DMS 273 treated with DMSO at 0.1 percent for 48 hours (cell line): ENCODE results near the gene HOXD10.

ENCODE experiments used
- DNase-seq: peaks from one replicate; lab custom pipeline; 2025; lab: John Stamatoyannopoulos, UW

Gene HOXD10

DNA sequence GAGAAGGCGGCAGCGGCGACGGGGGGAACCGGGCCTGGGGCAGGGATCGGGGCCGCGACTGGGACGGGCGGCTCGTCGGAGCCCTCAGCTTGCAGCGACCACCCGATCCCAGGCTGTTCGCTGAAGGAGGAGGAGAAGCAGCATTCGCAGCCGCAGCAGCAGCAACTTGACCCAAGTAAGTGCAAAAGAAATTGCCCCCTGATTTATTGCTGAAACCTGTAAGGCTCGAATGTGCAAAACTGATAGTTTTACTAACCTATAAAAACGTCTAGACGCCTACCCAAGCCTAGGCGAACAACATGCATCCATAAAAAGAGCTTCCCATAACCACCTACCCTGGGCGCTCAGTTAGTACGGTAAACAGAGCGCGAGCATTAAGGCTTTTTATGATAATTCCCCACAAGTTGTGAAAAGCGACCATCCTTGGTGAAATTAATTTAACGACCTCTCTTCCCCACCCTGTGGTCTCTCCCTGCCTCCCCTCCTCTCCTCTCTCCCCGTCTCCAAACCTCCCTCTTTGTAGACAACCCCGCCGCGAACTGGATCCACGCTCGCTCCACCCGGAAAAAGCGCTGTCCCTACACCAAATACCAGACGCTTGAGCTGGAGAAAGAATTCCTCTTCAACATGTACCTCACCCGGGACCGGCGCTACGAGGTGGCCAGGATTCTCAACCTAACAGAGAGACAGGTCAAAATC is 7.0 kb downstream of the HOXD10 start:
- no peak for DNase-seq

DNA sequence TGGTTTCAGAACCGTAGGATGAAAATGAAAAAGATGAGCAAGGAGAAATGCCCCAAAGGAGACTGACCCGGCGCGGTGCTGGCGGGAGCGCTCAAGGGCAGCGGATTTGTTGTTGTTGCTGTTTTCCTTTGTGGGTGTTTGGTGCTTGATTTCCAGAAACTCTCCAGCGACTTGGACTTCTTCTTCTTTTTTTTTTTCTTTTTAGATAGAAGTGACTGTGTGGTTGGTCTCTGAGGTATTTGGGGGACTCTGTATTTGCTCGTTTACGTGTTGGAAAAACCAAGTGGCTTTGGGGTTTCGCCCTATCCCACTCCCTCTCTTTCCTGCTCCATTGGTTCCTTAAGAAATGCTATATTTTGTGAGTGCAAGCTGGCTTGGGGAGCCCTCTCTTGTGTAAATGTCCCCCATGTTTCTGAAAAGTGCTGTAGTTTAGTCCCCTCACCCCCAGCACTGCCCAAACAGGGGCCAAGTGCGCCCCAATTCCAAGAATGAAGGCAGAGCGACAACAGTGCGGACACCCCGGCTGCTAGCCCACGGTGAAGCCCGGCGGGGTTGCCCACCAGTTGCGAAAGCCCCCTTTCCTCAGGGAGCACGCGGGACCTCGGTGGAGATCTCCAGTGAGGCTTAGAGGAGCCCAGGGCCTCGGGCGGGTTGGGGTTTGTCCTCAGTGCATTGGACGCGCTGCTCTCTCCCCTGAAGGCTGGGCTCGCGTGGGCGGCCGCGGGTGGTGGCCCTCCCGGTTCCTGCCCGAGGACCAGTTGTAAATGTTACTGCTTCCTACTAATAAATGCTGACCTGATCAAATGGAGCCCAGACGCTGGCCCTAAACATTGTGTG is 7.8 kb downstream of the HOXD10 start:
- no peak for DNase-seq

DNA sequence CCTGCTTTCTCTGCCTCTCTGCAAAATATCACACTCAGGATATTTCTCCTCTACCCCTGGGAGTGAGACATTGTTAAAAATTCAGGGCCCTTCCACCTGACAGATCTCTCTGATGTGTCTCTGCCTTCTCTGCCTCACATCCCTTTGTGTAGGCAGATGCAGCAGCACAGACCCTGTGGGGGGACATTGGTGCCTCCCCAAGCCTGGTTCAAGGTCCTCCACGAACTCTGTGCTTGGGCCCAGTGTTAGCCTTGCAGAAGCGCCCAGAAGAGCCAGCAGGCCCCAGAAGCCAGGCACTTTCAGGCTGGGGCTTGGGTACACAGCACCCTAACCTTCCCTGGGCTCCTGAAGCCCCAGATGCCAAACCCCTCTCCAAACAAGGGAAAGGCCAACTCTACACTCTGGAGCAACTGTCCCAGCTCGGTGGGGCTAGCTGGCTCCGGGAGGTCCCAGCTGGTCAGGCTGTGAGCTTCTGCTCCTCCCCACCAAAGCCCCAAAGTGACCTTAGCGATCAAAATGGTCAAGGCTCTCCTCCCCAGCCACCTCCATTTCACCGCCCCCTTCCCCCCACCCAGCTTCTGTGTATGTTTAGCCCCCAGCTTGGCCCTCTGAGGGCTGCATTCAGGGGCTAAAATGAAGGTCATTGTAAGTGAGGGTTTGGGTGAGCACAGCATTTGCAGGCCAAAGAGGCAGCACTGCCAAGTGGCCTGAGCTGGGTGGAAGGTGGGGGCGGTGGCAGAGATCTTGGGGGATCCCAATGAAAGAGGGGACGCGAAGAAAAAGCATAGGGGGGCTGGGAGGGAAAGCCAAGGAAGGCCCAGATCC is 8.6 kb downstream of the HOXD10 start:
- DNase-seq, result no peak

- DNase-seq, result no peak
These were observed 9.1 kb downstream of the HOXD10 start for GRCh38 chr2:176125772-176126054.

DNA sequence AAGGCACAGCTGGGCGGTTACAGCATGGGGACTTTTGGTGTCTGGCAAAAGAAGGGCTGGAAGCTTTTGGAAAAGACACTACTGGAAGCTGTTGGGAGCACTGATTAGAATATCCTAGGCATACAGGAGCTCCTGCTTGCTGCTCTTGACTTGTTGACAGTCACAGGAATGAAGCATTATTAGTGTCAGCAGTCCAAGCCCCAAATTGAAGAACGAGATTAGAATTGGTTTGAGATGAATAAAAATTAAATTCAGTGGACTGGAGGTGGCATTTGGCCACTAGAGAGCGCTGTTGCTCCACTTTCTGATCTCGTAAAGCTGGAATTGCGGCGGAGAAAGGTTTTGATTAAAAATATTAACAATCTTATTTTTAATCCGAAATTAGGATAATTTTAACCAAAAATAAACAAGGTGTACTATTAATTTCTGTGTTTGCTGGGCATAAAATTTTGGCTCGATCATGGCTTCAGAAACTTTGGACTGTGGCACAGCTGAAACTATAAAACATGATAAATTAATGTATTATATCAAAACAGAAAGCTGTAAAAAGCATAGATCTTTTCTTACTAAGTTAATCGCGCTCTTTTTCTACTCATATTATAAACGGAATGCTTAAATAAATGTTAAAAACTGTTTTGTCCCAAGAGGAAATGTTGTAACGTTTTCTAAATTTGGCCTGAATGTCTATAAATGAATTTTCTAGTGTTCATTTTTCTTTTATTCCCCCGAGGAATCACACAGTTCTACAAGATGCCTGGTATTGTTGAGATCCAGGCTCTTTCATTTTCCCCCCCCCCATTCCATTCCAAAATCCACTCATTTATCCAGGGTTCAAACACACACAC is 10.6 kb downstream of the HOXD10 start:
- DNase-seq, result no peak

GRCh38 chr2:176127774-176128072 is 11.1 kb downstream of the HOXD10 start:
- DNase-seq, result no peak

GRCh38 chr2:176128172-176128981 is 11.8 kb downstream of the HOXD10 start:
- no peak for DNase-seq

GRCh38 chr2:176128982-176129796 is 12.6 kb downstream of the HOXD10 start, which contains the start of gene HOXD8:
HOXD8 (plus strand) TSS chr2:176129705; CDS start chr2:176130367, 662 bp downstream.
- DNase-seq, result no peak

DNA sequence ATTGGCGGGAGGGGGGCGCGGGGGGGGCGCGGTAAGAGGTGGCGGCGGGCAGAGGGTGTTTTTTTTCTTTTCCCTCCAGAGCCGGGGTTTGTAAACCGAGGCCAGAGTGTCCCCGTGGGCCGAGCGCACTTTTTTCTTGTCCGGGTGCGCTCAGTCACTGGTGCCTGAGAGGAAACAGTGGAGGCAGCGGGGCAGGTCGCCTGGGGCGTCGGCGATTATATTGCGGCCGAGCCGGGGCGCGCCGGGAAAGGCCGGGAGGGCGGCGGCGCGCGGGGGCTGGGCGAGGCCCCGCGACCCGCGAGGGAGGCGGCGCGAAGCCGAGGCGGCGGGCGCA is 13.2 kb downstream of the HOXD10 start:
- DNase-seq, result no peak

DNA sequence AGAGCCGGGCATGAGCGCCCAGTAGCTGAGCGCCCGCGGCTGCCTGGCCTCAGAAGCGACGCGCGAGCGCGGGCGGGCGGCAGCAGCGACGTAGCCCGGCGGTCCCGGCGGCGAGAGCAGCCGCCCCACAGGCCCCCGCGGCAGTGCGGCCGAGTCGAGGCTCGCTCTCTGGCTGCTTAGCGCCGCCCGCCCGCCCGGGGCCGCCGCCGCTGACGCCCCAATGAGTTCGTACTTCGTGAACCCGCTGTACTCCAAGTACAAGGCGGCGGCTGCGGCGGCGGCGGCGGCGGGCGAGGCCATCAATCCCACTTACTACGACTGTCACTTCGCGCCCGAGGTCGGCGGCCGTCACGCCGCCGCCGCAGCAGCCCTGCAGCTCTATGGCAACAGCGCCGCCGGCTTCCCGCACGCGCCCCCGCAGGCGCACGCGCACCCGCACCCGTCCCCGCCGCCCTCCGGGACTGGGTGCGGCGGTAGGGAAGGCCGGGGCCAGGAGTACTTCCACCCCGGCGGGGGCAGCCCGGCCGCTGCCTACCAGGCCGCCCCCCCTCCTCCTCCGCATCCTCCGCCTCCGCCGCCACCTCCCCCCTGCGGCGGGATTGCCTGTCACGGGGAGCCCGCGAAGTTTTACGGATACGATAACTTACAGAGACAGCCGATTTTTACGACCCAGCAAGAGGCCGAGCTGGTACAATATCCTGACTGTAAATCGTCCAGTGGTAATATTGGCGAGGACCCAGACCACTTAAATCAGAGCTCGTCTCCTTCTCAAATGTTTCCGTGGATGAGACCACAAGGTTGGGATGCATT is 13.8 kb downstream of the HOXD10 start:
- DNase-seq, result no peak

GRCh38 chr2:176130957-176131847 is 14.6 kb downstream of the HOXD10 start:
- DNase-seq, result no peak

- DNase-seq, result no peak
These were observed 15.2 kb downstream of the HOXD10 start for GRCh38 chr2:176131848-176132158.

DNA sequence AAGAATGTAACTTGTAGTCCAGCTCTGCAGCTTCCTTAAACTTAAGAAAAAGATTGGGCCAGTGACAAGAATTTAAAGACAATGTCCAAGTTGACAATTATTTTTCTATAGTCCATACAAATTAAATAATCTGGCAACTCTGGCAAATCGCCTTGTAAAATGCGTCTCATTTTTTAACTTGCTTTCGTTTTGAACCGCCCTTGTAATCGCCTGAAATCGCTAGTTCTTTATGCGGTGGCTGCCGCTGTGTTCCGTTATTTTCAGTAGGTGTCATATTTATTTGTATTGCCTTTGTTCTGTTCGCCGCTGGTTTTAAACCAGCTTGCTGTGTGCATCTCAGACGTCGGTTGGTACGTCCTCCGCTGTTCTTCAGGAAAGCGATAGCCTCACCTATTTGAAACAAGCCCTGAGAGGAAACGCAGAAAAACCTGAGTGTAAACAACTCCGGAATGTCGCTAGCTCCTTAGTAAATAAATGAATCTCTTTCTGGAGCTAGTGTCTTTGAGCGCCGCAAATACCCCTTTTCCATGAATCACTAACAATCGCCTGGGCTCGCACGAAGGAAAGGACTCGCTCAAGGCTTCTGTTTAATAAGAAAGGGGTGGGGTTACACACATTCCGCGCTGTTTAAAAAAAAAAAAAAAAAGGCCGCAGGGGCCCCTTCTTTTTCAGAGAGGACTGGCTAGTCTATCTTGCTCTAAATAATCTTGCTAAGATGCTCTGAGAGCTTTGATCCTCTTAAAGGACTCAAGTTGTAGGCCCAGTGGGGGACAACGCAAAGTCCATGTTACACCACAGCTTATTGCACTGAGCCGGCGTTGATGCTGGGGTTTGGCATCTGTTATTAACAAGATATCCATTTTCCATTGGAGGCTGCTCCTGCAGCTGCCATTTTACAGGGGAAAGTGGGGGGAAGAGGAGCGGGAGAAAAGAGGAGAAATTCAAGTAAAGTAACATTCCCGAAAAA is 15.9 kb downstream of the HOXD10 start:
- DNase-seq, result no peak

DNA sequence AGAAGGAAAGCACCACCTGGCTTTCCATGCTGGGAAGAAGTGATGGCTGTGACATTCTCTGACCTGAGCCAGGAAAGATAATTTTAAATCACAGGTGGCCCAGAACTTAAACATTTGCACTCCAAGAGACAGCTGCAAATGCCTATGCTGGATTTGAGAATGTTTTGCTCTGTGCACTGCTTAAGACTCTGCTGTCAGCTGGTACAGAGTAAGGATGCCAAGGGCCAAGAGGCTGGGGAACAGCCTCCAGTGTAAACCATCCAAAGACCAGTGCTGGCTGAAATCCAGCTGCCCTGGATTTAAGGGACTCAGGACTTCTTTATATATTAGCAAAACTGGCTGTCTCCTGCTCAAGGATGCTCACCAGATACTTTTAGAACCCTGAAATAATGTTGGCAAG is 16.8 kb downstream of the HOXD10 start:
- no peak for DNase-seq

- DNase-seq, result no peak
These were observed 17.5 kb downstream of the HOXD10 start for GRCh38 chr2:176134035-176134434.

GRCh38 chr2:176135035-176135440 is 18.5 kb downstream of the HOXD10 start:
- DNase-seq, result no peak
